ENCODE data around the gene GPS2.
A peak's percentile ranks its signal among the peaks of the same experiment; 100 is the strongest.

The GPS2 gene

DNA sequence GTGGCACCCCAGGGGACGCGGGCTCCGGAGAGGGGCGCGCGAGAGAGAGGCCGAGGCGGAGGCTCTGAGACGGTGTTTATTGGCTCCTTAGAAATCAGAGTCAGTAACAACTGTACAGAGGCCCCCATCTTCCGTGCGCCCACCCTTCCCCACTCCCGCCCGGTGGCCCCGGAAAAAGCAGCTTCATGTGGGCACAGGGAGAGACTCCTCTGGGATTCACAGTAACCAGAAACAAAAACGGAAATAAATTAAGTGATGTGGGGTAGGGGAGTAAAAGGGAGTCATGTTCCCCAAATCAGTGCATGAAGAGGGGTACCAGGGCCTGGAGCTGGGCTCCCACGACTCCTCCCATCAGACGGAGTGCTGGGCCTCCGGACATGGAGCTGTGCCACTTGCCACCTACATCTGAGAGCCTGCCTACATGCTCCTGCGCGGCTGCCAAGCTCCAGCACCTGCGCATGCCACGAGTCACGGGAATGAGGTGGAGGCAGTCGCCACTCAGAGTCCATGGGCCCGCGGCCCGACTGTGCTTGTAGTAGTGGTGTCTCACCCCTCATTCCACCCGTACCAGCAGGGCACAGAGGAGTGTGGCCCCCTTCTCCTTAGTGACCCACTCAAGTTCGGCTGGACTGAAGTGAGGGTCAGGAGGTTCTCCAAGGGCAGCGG lies 543 bp upstream of the GPS2 start:
- DNase-seq = no peak

DNA sequence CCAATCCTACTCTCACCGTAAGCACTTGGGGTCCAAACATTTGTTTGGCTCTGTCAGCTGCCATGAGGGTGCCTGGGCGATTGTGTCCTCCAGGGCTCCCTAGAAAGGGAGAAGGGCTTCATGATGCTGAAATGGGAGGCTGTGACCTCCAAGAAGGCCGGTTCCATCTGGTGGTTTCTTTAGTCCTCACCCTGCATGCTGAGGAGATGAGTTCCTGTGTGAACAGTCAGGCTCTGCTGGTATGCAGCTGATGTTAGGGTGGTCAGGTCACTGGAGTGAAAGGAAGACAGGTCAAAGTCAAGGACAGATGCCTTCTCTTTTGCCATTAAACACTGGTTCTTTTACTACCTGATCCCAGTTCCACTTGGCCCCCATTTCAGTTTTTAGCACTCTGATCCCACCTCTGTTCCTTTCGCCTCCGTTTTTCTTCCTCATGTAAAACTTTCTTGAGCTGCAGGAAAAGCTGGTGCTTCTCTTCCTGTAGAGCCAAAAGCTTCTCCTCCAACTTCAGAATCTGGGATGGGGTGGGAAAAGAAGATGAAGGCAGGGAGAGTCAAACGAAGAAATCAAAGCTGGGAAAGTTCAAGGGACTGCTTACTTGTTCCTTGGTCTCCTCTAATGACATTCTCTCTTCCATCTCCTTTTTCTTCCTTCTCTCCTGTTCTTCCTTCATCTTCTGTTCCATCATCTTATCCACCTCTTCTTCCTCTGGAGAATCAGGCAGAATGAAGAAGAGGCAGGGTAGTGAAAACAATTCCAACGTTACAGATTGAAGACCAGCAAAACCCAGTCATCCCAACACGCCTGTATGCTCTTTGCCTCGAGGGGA lies 1.1 kb downstream of the GPS2 start:
- no peak for DNase-seq

DNA sequence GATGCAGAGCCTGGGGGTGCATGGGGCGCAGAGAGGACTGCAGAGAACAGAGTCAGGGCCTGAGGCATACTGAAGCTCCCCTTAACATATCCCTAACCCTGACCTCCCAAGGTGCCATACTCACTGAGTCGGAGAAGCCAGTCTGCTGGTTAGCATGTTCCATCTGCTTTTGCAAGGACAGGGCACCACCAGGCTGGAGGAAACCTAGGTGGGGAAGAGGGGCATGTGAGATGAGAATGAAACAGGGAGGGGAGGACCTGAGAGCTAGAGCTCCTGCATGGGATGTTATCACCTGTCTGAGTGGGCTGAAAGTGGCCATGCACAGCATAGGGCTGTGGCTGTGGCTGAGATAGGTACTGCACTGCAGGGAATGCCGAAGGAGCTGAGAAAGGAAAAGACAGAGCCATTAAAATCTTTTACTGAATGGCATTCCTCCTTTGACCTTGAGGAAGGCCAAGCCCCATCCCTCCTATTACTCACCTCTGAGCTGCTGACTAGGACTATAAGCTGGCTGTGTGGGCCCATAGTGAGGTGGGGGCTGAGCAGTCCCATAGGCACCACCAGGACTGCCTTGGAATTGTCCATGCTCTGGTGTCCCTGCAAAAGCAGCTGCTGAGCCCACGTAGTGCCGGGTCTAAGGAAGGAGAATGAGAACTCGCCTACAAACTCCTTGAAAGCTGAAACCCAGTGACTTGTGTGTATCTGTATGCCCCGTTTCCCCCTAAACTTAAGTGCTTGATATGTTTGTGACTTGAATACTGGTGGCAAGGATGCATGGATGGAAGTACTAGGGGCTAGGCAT lies 1.9 kb downstream of the GPS2 start:
- DNase-seq = no peak

DNA sequence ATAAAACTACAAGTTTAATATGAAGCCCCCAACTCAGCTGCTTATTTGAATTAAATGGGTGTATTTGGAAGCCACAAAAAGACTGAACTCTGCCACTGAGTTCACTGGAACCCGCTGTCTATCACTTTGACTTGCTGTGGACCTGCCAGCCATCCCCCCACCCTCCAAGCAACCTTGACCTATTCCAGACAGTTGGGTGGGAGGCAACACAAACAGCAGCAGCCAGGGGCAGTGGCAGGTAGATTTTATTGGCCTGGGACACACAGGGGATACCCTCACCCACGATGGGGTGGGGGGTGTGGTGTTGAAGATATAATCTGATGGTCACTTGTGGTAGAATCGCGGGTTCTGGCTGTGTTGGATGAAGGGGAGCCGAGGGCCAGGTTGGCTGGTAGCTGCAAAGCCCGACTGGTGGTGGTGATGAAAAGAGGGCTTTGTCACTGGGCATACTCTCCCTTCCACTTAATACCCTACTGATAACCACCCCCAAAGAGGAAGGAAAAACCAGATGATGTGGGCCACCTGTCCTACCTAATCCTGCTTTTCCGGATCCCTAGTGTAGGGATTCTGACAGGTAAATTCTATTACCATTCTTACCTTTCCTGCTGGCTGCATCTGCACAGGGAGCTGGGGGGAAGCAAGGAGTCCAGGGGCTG lies 2.6 kb downstream of the GPS2 start:
- no peak for DNase-seq

GRCh38 chr17:7311110-7311705 lies 4.0 kb downstream of the GPS2 start:
- DNase-seq = no peak

DNA sequence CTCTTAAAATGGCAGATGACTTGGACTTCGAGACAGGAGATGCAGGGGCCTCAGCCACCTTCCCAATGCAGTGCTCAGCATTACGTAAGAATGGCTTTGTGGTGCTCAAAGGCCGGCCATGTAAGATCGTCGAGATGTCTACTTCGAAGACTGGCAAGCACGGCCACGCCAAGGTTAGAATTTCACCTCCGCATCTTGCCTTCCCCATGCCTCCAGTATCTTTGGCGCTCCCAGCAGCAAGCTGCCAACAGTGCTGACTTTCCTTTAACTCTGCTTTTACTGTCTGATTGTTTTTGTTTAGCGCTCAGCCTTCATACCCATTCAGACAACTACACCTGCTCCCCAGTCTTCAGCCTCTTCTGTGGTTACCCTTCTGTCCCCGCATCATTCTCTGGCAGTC lies 5.5 kb downstream of the GPS2 start:
- DNase-seq = no peak

DNA sequence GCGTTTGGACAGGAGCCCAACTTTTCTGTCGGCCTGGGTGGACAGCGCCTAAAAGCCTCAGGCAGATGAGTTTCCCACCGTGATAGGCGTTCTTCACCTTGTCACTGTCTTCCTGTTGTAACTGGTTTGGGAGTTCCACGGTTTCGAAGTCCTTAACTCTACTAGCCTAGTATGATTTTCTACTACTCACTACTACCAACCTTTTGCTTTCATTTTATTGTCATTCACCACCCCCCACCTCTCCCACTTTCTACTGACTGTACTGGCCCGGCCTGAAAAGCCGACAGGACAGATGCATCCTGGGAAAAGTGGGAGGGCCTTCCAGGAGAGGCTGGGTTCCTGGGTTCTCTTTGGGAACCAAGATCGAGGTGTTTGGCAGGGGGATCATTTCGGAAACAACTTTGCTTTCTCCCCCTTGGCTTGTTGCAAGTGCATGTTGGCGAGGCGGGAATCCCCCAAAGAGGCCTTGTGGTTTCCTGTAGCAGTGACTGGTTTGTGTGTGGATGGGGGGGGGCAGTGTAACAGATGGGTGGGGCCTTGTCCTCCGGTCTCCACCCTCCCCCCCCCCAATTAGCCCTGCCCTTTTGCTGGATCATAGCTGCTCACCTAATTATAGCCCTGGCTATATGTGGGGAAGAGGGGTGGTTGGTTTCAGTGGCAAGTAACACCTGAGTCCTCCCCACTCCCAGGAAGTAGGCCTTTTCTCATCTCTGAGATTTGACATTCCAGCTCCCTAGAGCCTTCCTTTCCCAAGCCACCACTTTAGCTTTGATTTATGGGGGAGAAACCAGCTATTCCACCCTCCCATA lies 6.3 kb downstream of the GPS2 start:
- peak; percentile 74 for DNase-seq

DNA sequence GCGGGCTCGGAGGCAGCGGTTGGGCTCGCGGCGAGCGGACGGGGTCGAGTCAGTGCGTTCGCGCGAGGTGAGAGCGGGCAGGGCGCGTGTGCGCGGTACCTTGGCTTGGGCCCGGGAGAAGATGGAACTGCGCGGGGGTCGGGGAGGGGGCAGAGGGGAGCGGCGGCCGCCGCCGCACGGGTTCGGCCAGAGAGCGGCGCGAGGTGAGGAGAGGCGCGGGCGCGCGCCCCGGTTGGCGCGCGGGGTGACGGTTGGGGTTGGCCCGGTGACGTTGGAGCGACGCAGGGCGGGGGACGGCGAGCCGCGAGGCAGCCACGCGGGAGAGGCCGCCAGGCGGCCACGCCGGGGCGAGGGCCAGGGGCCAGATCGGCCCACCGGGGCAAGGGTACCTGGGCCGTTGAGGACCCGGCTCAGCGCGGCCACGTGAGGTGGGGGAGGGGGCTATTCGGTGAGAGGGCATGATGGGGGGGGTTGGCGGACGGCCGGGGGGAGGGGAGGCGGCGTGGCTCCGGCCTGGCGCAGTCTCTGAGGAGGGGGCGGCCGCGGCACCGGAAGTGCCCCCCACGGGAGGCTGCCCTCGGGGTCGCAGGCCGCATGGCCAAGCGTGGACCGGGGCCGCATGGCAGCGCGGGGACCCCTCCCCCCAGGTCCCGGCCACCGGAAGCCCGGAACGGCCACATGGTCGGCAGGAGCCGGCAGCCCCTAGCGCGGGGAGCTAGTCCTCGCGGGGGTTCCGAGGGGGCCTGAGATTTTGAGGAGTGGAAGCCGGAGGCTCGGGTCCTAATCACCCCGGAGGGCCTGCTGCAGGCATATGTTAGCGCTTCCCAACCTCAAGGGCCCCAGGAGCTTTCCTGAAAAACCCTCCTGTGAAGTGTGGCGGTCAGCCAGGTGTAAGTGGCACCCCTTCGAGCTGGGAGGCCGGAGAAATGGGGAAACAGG lies 7.2 kb downstream of the GPS2 start:
- no peak for DNase-seq

DNA sequence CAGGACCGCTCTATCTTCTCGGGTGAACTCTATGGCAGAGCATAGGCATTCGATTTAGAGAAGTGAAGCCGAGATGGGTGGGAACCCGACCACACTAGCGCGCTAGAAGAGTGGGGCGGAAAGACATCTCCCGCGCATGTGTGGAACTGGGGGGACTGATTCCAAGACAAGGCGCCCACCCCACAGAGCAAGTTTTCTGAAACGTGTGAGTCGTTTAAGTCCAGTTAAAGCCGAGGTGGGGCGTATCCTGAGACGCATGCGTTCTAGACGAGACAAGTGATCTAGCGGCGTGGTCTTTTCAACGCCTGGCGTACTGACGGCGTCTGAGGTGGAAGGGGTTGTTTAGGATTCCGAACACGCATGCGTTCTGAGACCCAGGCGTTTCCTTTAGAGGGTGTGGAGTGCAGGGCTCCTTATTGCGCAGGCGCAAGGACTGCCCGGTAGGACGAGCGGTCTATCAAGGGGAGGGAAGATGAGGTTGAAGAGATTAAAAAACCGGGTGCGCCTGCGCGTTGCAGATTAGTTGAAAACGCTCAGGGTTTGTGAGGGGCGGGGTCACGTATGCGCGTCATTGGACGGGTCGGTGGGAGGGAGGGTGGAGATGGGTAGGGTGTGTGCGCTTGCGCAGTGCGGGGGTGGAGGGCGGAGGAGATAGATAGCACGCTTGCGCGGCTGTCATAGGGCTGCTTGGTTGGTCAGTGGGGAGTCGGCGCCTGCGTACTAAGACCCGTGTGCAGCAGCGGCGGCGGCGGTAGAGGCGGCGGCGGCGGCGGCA lies 8.1 kb downstream of the GPS2 start, which contains the start of gene EIF5A:
TSS of gene EIF5A (plus strand) at position 718 of the 775 bp plus-strand sequence. CDS start 2,008 bp downstream, outside the sequence.
- DNase-seq = peak; percentile 96

DNA sequence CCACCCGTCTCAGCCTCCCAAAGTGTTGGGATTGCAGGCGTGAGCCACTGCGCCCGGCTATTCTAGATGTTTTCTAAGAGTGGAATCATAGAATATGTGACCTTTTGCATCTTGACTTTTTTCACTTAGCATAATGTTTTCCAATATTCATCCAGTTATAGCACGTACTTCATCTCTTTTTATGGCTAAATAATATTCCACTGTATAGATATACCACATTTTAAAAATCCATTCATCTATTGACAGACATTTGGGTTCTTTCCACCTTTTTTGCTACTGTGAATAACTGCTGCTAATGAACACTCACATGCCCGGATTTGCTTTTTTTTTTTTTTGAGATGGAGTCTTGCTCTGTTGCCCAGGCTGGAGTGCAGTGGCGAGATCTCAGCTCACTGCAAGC lies 11.0 kb downstream of the GPS2 start:
- DNase-seq = no peak

- peak; percentile 27 for DNase-seq
These were observed 18.8 kb downstream of the GPS2 start for GRCh38 chr17:7296189-7296861.

DNA sequence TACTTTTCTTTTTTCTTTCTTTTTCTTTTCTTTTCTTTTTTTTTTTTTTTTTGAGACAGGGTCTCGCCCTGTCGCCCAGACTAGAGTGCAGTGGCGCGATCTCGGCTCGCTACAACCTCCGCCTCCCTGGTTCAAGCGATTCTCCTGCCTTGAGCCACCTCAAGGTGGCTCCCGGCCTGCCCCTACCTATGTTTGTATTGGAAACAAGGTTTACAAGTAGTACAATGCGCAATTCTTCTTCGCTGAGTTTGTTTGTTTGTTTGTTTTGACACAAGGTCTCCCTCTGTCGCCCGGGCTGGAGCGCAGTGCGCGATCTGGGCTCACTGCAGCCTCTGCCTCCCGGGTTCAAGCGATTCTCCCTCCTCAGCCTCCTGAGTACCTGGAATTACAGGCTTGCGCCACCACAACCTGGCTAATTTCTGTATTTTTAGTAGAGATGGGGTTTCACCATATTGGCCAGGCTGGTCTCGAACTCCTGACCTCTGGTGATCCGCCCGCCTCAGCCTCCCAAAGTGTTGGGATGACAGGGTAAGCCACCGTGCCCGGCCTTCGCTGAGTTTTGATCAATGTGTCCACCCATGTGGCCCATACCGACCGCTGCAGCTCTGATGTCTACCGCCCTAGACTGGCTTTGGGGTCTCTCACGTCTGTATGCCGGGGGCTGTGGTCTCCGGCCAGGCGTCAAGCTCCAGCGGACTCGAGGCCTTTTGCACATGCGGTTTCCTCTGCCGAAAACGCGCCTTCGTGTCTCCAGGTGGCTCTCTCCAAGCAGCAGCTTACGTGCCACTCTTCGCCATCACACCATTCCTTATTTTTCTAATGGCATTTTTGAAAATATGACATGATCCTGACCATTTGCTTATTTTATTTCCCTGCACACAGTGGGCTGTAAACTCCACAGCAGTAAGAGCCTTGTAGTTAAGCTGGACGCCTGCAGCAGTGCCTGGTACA lies 19.7 kb downstream of the GPS2 start:
- no peak for DNase-seq

DNA sequence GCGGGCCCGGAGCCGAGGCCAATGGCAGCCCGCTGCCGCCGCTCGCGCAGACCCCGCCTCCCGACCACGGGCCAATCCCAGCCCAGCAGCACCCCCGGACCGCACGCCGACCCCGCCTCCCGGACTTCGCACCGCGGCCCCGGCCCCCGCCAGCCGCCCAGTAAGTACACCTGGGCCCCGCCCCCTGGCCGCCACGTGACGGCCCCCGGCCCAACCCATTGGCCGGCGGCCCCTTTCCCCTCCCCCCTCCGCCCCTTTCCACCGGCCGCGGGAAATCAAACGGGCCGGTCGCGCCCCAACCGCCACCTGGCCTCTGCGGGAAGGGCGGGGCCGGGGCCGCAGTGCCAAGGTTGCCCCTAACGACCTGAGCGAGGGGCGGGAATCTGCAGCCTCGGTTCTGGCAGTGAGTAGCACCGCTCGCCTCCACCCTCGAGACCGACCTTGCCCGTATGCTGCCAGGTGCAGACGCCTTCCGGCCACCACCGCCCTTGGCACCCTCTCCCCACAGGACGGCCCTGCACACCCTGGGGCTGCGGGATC lies 20.5 kb downstream of the GPS2 start, which contains the start of gene YBX2:
TSS of gene YBX2 (minus strand) at position 26 of the 540 bp plus-strand sequence. CDS start 139 bp downstream, outside the sequence.
- DNase-seq = no peak

DNA sequence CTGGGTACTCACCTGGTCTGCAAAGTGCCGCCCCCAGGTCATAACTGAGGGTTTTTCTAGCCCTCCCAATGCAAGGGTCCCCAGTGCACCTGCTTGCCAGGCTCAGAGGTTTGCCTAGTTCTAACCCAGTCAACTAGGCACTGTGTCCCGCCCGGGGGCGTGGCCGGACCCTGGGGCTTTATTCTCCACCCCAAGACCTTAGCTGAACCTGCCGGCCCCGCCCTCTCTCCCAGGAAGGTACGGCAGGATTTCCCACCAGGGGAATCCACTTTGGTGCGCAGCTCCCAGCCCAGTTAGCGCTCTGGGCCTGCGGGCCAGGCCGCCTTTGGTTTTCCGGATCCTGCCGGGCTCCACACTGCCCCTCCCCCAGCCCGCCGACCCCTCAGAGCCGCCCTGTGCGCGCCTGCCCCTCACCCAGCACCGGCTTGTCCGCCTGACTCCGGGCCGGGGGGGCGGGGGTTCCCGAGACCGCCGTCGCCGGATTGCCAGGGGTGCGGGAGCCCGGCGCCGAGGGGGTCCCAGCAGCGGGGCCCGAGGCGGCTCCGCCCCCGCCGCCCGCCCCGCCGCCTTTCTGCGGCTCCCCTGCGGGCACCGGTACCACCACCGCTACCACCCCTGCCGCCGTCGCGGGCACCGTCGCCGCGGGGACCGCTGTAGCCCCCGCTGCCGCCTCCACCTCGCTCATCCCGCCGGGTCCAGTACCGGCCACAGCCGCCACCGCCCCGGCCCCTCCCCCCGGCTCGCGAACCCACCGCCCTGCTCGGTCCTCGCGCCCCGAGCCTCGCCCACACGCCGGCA lies 21.1 kb downstream of the GPS2 start:
- no peak for DNase-seq

DNA sequence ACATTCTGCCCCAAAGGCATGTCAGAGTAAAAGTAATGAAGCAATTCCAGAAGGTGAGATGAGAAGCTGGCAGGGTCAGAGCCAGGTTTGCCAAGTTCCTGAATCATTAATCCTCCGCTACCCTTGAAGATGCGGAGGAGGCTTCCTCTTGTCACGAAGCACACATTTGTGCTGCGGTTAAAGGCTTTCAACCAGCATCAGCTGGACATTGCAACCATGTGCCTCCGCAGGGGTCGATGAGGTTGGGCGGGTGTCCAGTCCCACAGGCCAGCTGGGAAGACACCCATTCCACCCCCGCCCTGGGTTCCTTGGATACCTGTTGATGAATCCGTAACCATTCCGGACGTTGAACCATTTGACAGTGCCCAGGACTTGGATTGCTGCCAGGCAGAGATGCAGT lies 22.0 kb downstream of the GPS2 start:
- no peak for DNase-seq

- no peak for DNase-seq
These were observed 22.4 kb downstream of the GPS2 start for GRCh38 chr17:7292729-7293128.

DNA sequence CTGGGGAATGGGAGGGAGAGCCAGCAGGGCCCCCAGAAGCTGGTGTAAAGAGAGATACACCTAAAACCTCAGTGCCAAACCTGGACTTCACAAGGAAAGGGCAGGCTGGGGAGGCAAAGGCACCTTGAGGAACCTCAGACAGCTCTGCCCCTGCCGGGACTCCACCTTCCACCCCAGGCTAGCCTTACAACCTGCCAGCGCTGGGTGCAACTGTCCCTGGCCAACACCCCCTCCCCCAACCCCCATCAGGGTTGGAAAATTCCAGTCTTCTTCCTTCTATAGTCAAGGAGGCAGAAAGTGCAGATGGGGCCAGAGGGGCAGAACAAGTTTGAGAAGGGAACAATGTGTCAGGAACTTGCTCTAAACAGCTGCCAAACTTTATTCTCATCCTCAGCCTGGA lies 23.0 kb downstream of the GPS2 start:
- DNase-seq = no peak
